ENCODE measurements around the gene INPP5J.

Gene INPP5J

GRCh38 chr22:31139066-31139465, 16.3 kb downstream of the INPP5J start:
- in situ Hi-C loops (cut with MboI; ENCODE audit: low pct_unique_long_range_greater_than_20kb, low sequenced_read_pairs, unreplicated experiment), result no loop called here
- DNase-seq (ENCODE audit: low spot score), result no peak
- no peak for TF ChIP-seq CTCF (IDR thresholded peaks at IDR 0.05; ENCODE audit: extremely low read depth, insufficient read depth, missing control alignments)

- DNase-seq (ENCODE audit: low spot score), result no peak
- in situ Hi-C loops (cut with MboI; ENCODE audit: low pct_unique_long_range_greater_than_20kb, low sequenced_read_pairs, unreplicated experiment), result no loop called here
- no peak for TF ChIP-seq CTCF (IDR thresholded peaks at IDR 0.05; ENCODE audit: extremely low read depth, insufficient read depth, missing control alignments)
These were observed 17.3 kb downstream of the INPP5J start, which contains the start of gene PLA2G3 for GRCh38 chr22:31139866-31140716. PLA2G3 (minus strand) TSS chr22:31140508; CDS start chr22:31140354, 154 bp downstream.

GRCh38 chr22:31140746-31141145, 18.0 kb downstream of the INPP5J start:
- no peak for DNase-seq (ENCODE audit: low spot score)
- in situ Hi-C loops (cut with MboI; ENCODE audit: low pct_unique_long_range_greater_than_20kb, low sequenced_read_pairs, unreplicated experiment), result no loop called here

GRCh38 chr22:31141551-31141950, 18.8 kb downstream of the INPP5J start:
- DNase-seq (ENCODE audit: low spot score), result no peak
- in situ Hi-C loops (cut with MboI; ENCODE audit: low pct_unique_long_range_greater_than_20kb, low sequenced_read_pairs, unreplicated experiment), result no loop called here
- TF ChIP-seq CTCF (IDR thresholded peaks at IDR 0.05; ENCODE audit: extremely low read depth, insufficient read depth, missing control alignments), result no peak

More at GRCh38 chr22:31140746-31141145, 18.0 kb downstream of the INPP5J start:
- TF ChIP-seq CTCF (IDR thresholded peaks at IDR 0.05; ENCODE audit: extremely low read depth, insufficient read depth, missing control alignments), result no peak

- no peak for TF ChIP-seq CTCF (IDR thresholded peaks at IDR 0.05; ENCODE audit: extremely low read depth, insufficient read depth, missing control alignments)
- DNase-seq (ENCODE audit: low spot score), result no peak
- in situ Hi-C loops (cut with MboI; ENCODE audit: low pct_unique_long_range_greater_than_20kb, low sequenced_read_pairs, unreplicated experiment), result no loop called here
These were observed 19.5 kb downstream of the INPP5J start for GRCh38 chr22:31142285-31142684.

- in situ Hi-C loops (cut with MboI; ENCODE audit: low pct_unique_long_range_greater_than_20kb, low sequenced_read_pairs, unreplicated experiment), result no loop called here
- TF ChIP-seq CTCF (IDR thresholded peaks at IDR 0.05; ENCODE audit: extremely low read depth, insufficient read depth, missing control alignments), result no peak
- DNase-seq (ENCODE audit: low spot score), result no peak
These were observed 20.3 kb downstream of the INPP5J start for GRCh38 chr22:31143038-31143437.

Data from GM13977 (cell line).